GM12878 (cell line): Measurements from ENCODE around the gene ANGEL1. TPM values are rescaled to one million over a fixed set of nuclear protein-coding genes. Genes with fewer than 3 reads are reported as not detected.

Experiments
- ATAC-seq: fragments of 200-7000 bp; cut with Tn5 transposase; 3 replicates; pipeline ENCODE4 v1.9.1; 2020; ENCODE audit warnings: mild to moderate bottlenecking, moderate library complexity
- BruUV-seq: library from RNA; stranded (reverse); fragments of 400-500 nt; replicated peaks from 2 replicates; lab custom pipeline; 2021; lab: Mats Ljungman, UMichigan
- CTCF ChIA-PET: fragments of 300-600 bp; sonication (Branson Sonifier 250); formaldehyde crosslinking; extraction: SDS; loops from one replicate; lab custom pipeline; 2021; ENCODE audit warnings: inconsistent platforms; lab: Yijun Ruan, JAX
- POLR2A ChIA-PET: fragments of 350-600 bp; formaldehyde crosslinking; extraction: SDS; loops from one replicate; lab custom pipeline; 2021; ENCODE audit warnings: inconsistent platforms; lab: Charles Lee
- RAD21 ChIA-PET: fragments of 300-600 bp; sonication (Branson Sonifier 250); formaldehyde crosslinking; loops from one replicate; lab custom pipeline; 2023; ENCODE audit warnings: antibody characterized with exemption; ENCODE audit not compliant: unreplicated experiment; lab: Charles Lee
- SMC1A ChIA-PET: fragments of 300-600 bp; sonication (Branson Sonifier 250); formaldehyde crosslinking; loops from one replicate; lab custom pipeline; 2023; ENCODE audit not compliant: unreplicated experiment, uncharacterized antibody; lab: Charles Lee
- DNase-seq: peaks from one replicate; pipeline ENCODE4 v3.0.0-alpha.2; 2011; ENCODE audit warnings: low read depth, low spot score
- FAIRE-seq: peaks from 3 replicates; lab custom pipeline; 2011; peaks lifted over from hg19 to GRCh38; lab: Jason Lieb, UNC
- H2AFZ ChIP-seq: 2 replicates; pipeline ENCODE4 v1.6.0; 2011; ENCODE audit warnings: low read depth, low read length, control low read depth; ENCODE audit not compliant: control insufficient read depth
- H3K27ac ChIP-seq: 2 replicates; pipeline ENCODE4 v1.5.1; 2011; ENCODE audit warnings: control low read depth; ENCODE audit not compliant: control insufficient read depth, insufficient read depth
- H3K27me3 ChIP-seq, 2 experiments: replicated peaks in 1 of 2; 2 replicates each; pipeline versions ENCODE4 v1.6.0 to v1.6.1; 2011; ENCODE audit warnings: low read length in 1 of 2; ENCODE audit not compliant: control insufficient read depth in 2 of 2, insufficient read depth in 2 of 2
- H3K36me3 ChIP-seq, 2 experiments: 2 replicates each; pipeline ENCODE4 v1.5.1; 2011; ENCODE audit warnings: low read length in 1 of 2; ENCODE audit not compliant: control insufficient read depth in 2 of 2, insufficient read depth in 2 of 2
- H3K4me1 ChIP-seq: 2 replicates; pipeline ENCODE4 v1.6.1; 2011; ENCODE audit warnings: mild to moderate bottlenecking, low read length, moderate library complexity, mixed read lengths; ENCODE audit not compliant: control insufficient read depth, insufficient read depth
- H3K4me2 ChIP-seq: 2 replicates; pipeline ENCODE4 v1.6.0; 2011; ENCODE audit warnings: control low read depth; ENCODE audit not compliant: control insufficient read depth, insufficient read depth
- H3K4me3 ChIP-seq: fragments of 200-600 bp; sonication (generic); 2 replicates; pipeline ENCODE4 v1.5.1; 2016
- H3K79me2 ChIP-seq: 2 replicates; pipeline ENCODE4 v1.6.0; 2011; ENCODE audit warnings: low read length; ENCODE audit not compliant: control insufficient read depth, insufficient read depth
- H3K9ac ChIP-seq: 2 replicates; pipeline ENCODE4 v1.8.0; 2011; ENCODE audit warnings: low read length, control low read depth, mixed read lengths; ENCODE audit not compliant: control insufficient read depth, insufficient read depth
- H3K9me3 ChIP-seq: replicated peaks from 3 replicates; pipeline ENCODE4 v1.5.1; 2011; ENCODE audit warnings: mild to moderate bottlenecking, low read length; ENCODE audit not compliant: control insufficient read depth, insufficient read depth
- H4K20me1 ChIP-seq: 2 replicates; pipeline ENCODE4 v1.6.0; 2011; ENCODE audit not compliant: control insufficient read depth, insufficient read depth
- ETV6 ChIP-seq, 2 experiments: fragments of 450-650 bp in 1 of 2; IDR thresholded peaks in 1 of 2; conservative IDR thresholded peaks in 1 of 2; 2 replicates each; pipeline ENCODE4 v1.6.1; 2014; ENCODE audit warnings: antibody characterized with exemption in 1 of 2, borderline replicate concordance in 1 of 2, low read depth in 1 of 2, mild to moderate bottlenecking in 1 of 2, moderate library complexity in 1 of 2
- HDGF ChIP-seq: fragments of 450-650 bp; IDR thresholded peaks from 2 replicates; pipeline ENCODE4 v1.6.1; 2016; ENCODE audit warnings: antibody characterized with exemption
- KDM1A ChIP-seq: fragments of 200-600 bp; sonication (generic); IDR thresholded peaks from 2 replicates; pipeline ENCODE4 v1.6.1; 2016; ENCODE audit warnings: borderline replicate concordance
- MYB ChIP-seq: fragments of 150-350 bp; IDR thresholded peaks from 2 replicates; pipeline ENCODE4 v1.6.1; 2014; ENCODE audit warnings: mild to moderate bottlenecking, low read depth, low read length, borderline replicate concordance
- RAD21 ChIP-seq: IDR thresholded peaks from 2 replicates; pipeline ENCODE4 v1.6.1; 2011; ENCODE audit warnings: mild to moderate bottlenecking, low read depth, low read length, moderate library complexity; ENCODE audit not compliant: insufficient read depth
- RELA ChIP-seq: fragments of 450-650 bp; IDR thresholded peaks from 2 replicates; pipeline ENCODE4 v1.8.0; 2014; ENCODE audit warnings: borderline replicate concordance; ENCODE audit not compliant: partially characterized antibody
- SPI1 ChIP-seq: IDR thresholded peaks from 2 replicates; pipeline ENCODE4 v1.6.1; 2011; ENCODE audit warnings: low read depth, mild to moderate bottlenecking, low read length, moderate library complexity, borderline replicate concordance; ENCODE audit not compliant: insufficient read depth
- USF2 ChIP-seq: IDR thresholded peaks from 2 replicates; pipeline ENCODE4 v1.6.1; 2011; ENCODE audit warnings: low read depth, low read length, improper control_type of control experiment, borderline replicate concordance
- WGBS: methylation state at CpG from one replicate; pipeline ENCODE4 v1.1.6; 2016; ENCODE audit warnings: low lambda C conversion rate; ENCODE audit not compliant: insufficient replicate concordance, insufficient coverage; ENCODE audit errors: missing lambda C conversion rate; 5-methylcytosine and 5-hydroxymethylcytosine counted together
- in situ Hi-C: fragments of 300-500 bp; cut with MboI; formaldehyde crosslinking; loops from 9 replicates; pipeline ENCODE4 v1.14.3; 2018; ENCODE audit warnings: mixed read lengths
- intact Hi-C: fragments of 100-400 bp; cut with micrococcal nuclease; formaldehyde crosslinking; loops from one replicate; pipeline ENCODE4 v1.14.2; 2022; ENCODE audit not compliant: unreplicated experiment
- polyA plus RNA-seq, 11 experiments: library from polyadenylated mRNA; depleted of rRNA in 4 of 11; unstranded in 6 of 11; stranded (reverse) in 5 of 11; fragments of >200 nt; fragmentation: Nextera tagmentation in 4 of 11; fragmentation: Illumina TruSeq in 1 of 11; extraction: Ambion mirVana in 4 of 11; extraction: Trizol in 1 of 11; gene quantifications; 1 replicate in 1 of 11; 2 replicates in 10 of 11; pipeline versions ENCODE4 v1.2.1 to v1.2.3, GENCODE V29; 2011 to 2016; ENCODE audit warnings: inconsistent platforms in 2 of 11, missing spikeins in 2 of 11, low read depth in 1 of 11
- total RNA-seq, 4 experiments: library from RNA; depleted of rRNA in 3 of 4; stranded (reverse); fragments of >200 nt in 3 of 4; fragmentation: Illumina TruSeq in 1 of 4; extraction: Trizol in 1 of 4; gene quantifications; 2 replicates each; pipeline versions ENCODE4 v1.2.1 to v1.2.3, GENCODE V29; 2013 to 2021
- TF ChIP-seq, protein P1 (sequence below): fragments of 150-350 bp; IDR thresholded peaks from 2 replicates; pipeline ENCODE4 v1.6.1; 2016; ENCODE audit warnings: low read depth, low read length
- TF ChIP-seq, protein P2 (sequence below): fragments of 450-650 bp; formaldehyde crosslinking; IDR thresholded peaks from 2 replicates; pipeline ENCODE4 v1.5.0; 2022; ENCODE audit warnings: mild to moderate bottlenecking, missing genetic modification characterization

The ANGEL1 gene
- total and polyA plus RNA-seq, 10 of the 15 experiments (the other 5 are each of a cell fraction or from before 2014, with no cell fraction given): 1.7 to 29.7 (median 12.3) TPM

GRCh38 chr14:76770521-76771436, 41.9 kb downstream of the ANGEL1 start:
- intact Hi-C loops (no loop called here), in situ Hi-C loops (no loop called here)
- Histone ChIP-seq H3K27me3 (no peaks in the 10 kb centered on the region), H3K79me2 (no peaks in the 10 kb centered on the region), H3K4me3 (no peak overlapping the region), H3K4me1 (peaks cover 13% of the 10 kb centered on the region), H3K9ac (no peak overlapping the region), H3K27ac (no peak overlapping the region), H3K36me3 (no peaks in the 10 kb centered on the region), H3K4me2 (no peak overlapping the region), H3K9me3 (no peaks in the 10 kb centered on the region), H4K20me1 (no peaks in the 10 kb centered on the region), H2AFZ (no peak overlapping the region)
- WGBS: 44% methylated on average over 10 of the region's 10 CpGs
- ChIA-PET SMC1A (interaction anchor here (1.3 kb wide), 1 partner anchor 13 kb away, joined by 5 read pairs; no protein-coding TSS in a partner anchor), RAD21 (no interaction called here), POLR2A (interaction anchor here (0.5 kb wide), 1 partner anchor 722 kb away, joined by 3 read pairs; no protein-coding TSS in a partner anchor), CTCF (interaction anchor here (1.1 to 3.2 kb wide), 3 partner anchors 13 to 60 kb away, joined by 3 to 16 read pairs (median 3); no protein-coding TSS in a partner anchor)
- FAIRE-seq (no peak), ATAC-seq (no peak), DNase-seq (no peak)
- BruUV-seq: no TSS peak
- no peak for TF ChIP-seq ETV6 (conservative IDR thresholded peaks at IDR 0.05 in 1 of 2, IDR thresholded peaks at IDR 0.05 in 1 of 2; ENCODE audit: borderline replicate concordance in 1 of 2, low read depth in 1 of 2)
- no peak for TF ChIP-seq KDM1A
- TF ChIP-seq HDGF: no peak
- TF ChIP-seq SPI1: no peak
- no peak for TF ChIP-seq MYB
- no peak for TF ChIP-seq USF2
- TF ChIP-seq RAD21: no peak
- TF ChIP-seq, protein P1, sequence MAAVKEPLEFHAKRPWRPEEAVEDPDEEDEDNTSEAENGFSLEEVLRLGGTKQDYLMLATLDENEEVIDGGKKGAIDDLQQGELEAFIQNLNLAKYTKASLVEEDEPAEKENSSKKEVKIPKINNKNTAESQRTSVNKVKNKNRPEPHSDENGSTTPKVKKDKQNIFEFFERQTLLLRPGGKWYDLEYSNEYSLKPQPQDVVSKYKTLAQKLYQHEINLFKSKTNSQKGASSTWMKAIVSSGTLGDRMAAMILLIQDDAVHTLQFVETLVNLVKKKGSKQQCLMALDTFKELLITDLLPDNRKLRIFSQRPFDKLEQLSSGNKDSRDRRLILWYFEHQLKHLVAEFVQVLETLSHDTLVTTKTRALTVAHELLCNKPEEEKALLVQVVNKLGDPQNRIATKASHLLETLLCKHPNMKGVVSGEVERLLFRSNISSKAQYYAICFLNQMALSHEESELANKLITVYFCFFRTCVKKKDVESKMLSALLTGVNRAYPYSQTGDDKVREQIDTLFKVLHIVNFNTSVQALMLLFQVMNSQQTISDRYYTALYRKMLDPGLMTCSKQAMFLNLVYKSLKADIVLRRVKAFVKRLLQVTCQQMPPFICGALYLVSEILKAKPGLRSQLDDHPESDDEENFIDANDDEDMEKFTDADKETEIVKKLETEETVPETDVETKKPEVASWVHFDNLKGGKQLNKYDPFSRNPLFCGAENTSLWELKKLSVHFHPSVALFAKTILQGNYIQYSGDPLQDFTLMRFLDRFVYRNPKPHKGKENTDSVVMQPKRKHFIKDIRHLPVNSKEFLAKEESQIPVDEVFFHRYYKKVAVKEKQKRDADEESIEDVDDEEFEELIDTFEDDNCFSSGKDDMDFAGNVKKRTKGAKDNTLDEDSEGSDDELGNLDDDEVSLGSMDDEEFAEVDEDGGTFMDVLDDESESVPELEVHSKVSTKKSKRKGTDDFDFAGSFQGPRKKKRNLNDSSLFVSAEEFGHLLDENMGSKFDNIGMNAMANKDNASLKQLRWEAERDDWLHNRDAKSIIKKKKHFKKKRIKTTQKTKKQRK: no peak
- TF ChIP-seq, protein P2, sequence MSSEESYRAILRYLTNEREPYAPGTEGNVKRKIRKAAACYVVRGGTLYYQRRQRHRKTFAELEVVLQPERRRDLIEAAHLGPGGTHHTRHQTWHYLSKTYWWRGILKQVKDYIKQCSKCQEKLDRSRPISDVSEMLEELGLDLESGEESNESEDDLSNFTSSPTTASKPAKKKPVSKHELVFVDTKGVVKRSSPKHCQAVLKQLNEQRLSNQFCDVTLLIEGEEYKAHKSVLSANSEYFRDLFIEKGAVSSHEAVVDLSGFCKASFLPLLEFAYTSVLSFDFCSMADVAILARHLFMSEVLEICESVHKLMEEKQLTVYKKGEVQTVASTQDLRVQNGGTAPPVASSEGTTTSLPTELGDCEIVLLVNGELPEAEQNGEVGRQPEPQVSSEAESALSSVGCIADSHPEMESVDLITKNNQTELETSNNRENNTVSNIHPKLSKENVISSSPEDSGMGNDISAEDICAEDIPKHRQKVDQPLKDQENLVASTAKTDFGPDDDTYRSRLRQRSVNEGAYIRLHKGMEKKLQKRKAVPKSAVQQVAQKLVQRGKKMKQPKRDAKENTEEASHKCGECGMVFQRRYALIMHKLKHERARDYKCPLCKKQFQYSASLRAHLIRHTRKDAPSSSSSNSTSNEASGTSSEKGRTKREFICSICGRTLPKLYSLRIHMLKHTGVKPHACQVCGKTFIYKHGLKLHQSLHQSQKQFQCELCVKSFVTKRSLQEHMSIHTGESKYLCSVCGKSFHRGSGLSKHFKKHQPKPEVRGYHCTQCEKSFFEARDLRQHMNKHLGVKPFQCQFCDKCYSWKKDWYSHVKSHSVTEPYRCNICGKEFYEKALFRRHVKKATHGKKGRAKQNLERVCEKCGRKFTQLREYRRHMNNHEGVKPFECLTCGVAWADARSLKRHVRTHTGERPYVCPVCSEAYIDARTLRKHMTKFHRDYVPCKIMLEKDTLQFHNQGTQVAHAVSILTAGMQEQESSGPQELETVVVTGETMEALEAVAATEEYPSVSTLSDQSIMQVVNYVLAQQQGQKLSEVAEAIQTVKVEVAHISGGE: no peak
- TF ChIP-seq RELA: no peak
